Stimulated activated CD4-positive, alpha-beta T cell treated with anti-CD3 and anti-CD28 coated beads, TNF-alpha, amount 100 ng/mL, for 48 hours (primary cell): Measurements from ENCODE around the gene PHF13.
"Not testable (repeated sequence)": the region's sequence is repeated elsewhere in the genome, so short reads cannot be mapped to it uniquely, and the experiment has no call there.

Experiments used
- DNase-seq, 3 donors: peaks; one replicate each; pipeline ENCODE4 v3.0.0-alpha.2; 2020; ENCODE audit warnings: low read depth in 3 of 3

The PHF13 gene

DNA sequence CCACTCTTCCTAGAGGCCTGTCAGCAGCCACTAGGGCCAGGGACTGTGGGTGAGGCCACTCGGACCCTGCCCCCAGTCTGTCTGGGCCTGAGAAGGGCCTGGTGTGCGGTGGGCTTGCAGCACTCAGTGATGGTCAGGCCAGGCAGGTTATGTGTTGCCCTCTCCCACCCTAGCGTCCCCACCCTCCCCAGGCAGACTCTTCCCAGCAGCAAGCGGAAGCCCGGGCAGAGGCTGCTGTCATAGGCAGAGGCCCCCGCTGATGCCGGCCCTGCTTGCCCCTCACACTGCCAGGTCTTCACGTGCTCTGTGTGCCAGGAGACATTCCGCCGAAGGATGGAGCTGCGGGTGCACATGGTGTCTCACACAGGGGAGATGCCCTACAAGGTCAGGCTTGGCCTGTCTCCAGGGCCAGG is 27.1 kb upstream of the PHF13 start:
- no peak for DNase-seq

DNA sequence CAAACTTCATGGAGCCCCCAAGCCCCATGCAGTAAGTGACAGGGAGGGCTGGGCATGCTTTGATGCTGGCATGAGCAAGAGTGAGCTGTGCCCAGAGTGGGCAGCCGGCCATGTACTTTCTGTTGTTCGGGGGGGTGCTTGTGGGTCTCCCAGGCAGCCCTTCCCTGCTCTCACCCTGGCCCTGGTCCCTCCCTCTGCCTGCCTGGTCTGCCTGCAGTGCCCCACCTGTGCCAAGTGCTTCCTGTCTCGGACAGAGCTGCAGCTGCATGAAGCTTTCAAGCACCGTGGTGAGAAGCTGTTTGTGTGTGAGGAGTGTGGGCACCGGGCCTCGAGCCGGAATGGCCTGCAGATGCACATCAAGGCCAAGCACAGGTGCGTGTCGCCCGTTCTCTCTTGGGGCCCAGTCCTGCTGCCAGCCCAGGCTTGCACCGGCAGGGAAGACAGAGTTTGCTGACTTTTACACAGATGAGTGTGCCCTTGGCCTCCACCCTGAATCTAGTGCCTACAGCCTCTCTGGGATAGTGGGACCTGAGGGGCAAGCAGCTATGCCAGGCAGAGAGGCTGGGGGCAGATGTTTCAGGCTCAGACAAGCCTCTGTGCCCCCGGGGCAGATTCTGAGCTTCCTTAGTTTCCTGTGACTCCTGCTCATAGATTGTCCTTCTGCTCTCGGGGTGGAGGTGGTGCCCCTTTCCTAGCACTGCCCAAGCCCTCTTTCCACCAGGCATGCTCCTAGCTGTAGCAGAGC is 26.1 kb upstream of the PHF13 start:
- no peak for DNase-seq

- no peak for DNase-seq
Observed at GRCh38 chr1:6588128-6588892, 25.2 kb upstream of the PHF13 start.

- no peak for DNase-seq
Observed at GRCh38 chr1:6588893-6589520, 24.5 kb upstream of the PHF13 start.

DNA sequence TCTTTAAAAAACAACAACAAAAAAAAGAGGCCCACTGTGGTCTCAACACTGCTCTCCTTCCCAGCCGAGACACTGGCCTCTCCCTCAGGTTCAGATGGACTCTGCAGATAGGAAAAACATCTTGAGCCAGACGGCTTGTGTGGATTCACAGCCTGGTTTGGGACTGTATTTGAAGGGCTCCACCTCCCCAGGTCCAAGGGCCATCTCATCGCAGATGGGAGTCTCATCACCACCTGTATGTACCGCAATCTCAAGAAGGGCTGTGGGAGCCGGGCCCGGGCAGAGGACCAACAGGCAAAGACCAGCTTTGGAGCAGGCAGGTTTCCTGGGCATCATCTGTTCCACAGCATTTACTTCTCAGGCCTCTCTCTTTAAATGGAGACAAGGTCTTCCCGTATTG is 23.5 kb upstream of the PHF13 start:
- DNase-seq = no peak

DNA sequence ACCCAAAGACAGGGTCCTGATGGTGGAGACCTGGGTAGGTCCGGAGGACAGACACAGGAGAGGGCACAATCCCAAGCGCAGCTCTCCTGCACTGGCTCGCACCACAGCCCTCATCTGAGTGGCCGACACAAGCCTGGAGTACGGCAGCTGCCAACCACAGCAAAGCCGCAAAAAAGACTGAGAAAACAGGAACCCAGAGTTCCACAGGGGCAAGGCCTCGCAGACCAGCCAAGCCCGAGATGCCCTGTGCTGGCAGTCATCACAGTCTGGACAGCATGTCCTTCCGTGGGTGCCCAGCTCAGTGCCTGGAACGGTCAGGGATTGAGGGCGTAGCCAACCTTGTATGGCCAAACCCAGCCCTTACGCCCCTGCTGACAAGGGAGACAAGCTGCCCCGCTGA is 22.3 kb upstream of the PHF13 start:
- no peak for DNase-seq

GRCh38 chr1:6591644-6592043 is 21.9 kb upstream of the PHF13 start:
- DNase-seq = no peak

GRCh38 chr1:6592441-6592840 is 21.1 kb upstream of the PHF13 start:
- no peak for DNase-seq

DNA sequence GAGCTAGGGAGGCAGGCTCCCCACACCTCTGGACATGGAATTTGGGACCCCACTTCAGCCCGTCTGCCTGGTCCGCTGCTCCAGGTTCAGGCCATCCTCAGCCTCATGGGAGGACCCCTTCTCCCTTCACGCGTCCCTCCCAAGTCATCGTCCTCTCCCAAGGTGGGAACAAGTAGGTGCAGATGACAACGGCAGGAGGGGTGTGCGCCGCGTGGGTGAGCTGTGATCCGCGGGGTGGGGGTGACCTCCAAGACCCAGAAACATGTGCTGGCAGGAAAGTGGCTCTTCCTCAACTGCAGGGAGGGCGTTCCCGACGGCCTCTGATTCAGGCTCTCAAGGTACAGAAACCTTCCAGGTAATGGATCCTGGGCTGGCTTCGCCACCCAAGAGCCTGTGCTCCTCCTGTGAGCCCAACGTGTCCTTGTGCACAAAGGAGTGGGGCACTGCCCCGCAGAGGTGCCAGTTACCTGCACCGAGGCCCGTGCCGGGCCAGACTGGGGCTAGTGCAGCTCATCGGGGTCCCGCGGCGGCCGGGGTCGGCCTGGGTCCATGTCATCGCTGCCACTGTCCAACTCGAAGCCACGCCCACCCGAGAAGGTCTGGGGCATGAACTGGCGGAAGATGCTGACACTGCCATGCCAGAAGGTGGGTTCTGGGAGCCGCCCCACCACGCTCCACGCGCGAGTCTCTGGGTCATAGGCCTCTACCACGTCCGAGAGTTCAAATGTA is 20.5 kb upstream of the PHF13 start:
- no peak for DNase-seq

GRCh38 chr1:6593810-6594209 is 19.7 kb upstream of the PHF13 start:
- no peak for DNase-seq

DNA sequence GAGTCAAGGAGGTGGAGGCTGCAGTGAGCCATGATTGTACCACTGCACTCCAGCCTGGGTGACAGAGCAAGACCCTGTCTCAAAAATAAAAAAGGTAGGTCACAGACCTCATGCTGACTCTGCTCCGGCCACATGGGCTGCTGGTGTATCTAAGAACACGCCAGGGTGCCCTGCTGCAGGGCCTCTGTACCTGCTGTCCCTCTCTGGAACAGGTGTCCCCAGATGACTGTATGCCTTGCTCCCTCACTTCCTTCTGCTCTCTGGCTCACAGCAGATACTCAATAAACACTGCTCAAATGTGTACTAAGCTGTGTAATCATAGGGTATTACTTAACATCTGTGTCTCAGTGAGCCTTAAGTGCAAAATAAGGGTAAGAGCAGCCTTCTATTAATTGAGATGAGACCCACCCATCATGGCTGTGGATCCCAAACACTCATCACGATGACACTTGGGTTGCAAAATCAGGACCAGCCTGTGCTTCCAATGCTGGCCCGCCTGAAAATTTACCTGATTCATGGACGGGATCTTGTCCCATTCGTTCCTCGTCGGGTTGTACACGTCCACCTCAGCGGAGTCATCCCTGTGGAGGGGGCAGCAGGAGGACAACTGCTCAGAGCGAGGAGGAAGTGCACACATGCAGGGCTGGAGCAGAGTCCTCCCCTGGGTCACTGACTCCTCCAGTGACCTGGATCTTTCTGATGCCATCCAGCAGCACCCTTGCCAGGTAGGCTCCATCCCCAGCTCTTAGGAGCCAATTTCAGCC is 18.4 kb upstream of the PHF13 start:
- no peak for DNase-seq

DNA sequence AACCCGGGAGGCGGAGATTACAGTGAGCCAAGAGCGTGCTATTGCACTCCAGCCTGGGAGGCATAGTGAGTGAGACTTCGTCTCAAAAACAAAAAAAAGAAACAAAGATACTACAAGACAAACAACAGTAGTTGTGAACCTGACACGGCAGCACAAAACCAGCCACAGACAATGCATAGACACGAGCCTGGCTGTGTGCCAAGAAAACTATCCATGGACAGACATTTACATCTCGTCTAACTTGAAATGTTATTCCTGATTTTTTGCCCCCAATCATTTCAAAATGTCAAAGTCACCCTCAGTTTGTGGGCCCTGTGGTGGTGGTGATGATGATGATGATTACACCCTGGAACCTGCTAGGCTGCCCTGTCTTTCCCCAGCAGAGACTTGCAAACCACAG is 17.2 kb upstream of the PHF13 start:
- DNase-seq = no peak

DNA sequence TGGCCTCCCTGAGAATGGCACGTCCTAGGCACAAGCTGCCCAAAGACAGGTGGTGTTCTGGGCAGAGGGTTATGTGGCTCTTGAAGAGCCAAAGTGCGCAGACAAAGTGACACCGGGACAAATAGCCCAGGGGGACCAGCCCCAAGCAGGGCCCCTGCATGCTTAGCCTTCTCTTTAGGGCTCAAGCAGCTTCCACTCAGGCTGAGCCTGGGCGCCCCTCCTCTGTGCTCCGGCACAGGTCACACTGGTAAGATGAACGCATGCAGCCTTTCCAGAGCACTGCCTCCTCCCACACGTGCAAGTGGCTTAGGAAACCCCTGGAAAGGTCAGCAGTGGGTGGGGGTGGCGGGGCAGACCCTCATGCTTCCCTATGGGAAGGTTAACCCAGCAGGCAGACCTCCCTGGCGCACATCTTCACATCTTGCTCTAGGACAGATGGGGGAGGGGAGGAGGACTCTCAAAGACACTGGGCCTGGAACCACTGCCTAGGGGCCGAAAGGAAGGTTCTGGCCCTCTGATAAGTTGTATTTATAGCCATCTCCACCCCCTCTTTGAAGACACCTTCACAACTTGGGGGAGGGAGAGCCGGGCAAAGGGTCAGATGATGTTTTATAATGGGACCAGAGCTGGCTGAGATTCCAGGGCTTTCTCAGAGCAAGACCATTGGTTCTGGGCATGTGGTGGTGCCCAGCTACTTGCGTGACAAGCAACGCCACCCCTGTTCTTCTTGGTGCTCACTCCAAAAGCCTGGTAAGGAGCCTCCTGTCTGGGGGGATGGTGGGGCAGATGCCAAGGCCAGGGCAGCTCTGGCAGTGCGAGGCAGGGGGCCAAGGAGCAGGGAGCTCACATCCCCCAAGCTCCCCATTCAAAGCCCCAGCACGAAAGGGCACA is 16.4 kb upstream of the PHF13 start:
- no peak for DNase-seq

DNA sequence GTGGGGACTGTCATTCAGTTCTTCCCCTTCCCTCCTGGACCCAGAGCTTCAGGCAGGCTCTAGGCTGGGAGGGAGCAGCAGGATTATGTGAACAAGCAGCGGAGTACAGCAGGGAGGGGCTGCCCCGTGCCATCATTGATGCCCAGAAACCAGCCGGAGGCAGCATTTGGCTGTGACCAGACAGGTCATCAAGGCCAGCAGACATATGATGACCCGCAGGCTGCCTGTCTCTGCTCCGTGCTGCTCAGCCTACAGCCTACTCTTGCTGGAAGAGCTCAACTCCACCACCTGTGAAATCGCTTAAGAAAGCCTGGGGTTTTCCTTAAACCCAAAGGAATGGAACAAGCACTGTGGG is 15.8 kb upstream of the PHF13 start:
- no peak for DNase-seq

DNA sequence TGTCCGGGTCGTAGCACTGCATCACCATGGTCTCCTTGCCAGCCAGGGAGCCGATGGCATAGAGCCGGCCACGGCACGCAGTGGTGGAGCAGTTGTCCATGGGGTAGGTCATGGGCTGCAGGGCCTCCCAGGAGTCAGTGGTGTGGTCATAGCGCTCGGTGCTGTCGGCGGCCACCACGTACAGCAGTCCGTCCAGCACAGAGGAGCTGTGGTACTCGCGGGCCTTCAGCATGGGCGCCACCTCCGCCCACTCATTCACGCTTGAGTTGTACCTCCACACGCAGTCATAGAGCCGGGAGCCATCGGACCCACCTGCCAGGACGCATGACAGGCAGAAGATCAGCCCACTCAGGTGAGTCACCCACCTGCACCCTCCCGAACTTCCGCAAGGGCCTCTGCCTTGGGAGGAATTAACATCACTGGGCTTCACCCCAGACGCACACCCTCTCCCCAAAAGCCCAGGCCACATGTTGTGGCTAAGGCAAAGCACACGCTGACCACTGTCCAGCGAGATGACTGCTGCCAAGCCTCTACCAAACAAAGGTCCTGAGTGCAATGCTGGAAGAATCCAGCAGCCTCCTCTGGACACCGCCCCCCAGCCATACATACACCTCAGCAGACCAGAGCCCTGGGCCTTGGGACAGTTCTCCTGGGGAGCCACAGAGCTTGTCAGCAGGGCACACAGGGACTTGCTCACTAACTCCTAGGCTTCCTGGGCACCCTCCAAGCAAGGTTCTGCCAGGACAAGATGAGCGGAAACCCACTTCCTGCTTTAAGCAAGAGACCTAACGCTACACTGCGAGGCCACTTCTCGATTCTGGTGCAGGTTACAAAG is 14.2 kb upstream of the PHF13 start:
- DNase-seq = peak in 1 of 3 donors; percentile 38

- DNase-seq = not testable (repeated sequence)
Observed at GRCh38 chr1:6599991-6600390, 13.5 kb upstream of the PHF13 start.

DNA sequence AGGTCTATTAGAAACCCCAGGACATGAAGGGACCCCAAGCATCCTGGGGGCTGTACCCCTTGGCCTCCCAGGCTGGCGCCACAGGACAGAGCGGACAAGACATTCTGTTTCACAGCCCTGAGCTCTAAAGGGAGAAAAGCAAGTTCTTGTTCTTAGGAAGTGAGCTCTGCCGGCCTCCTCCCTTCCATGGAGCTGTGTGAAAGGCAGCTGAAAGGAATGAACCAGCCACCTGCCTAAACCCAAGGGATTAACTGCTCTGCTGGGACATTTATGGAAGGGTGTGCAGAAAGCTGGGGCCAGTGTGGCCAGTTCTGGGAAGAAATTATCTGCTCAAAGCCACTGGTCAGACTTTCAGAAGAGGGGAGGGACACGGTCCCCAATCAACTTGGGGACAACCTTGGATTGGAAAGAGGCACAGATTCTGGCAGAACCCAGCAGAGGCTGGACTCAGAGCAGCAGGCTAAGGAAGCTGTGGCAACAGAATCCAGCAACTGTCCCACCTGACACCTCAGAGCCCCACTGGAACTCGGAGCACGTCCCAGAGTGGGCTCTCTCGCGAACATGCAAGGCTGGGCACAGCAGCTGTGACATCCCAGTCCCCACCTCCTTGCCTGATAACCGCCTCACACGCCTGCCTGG is 13.0 kb upstream of the PHF13 start:
- no peak for DNase-seq

GRCh38 chr1:6601049-6601922 is 12.2 kb upstream of the PHF13 start:
- peak; percentile 72 to 82 (median 81) for DNase-seq
